DMS114 treated with DMSO at 0.1 percent for 48 hours (cell line): Measurements from ENCODE around the gene PCDHGB6.
"Not testable (repeated sequence)": the region's sequence is repeated elsewhere in the genome, so short reads cannot be mapped to it uniquely, and the experiment has no call there.

Experiments used
- DNase-seq: peaks from one replicate; lab custom pipeline; 2025; ENCODE audit not compliant: unreplicated experiment; lab: John Stamatoyannopoulos, UW

PCDHGB6 gene

GRCh38 chr5:141388661-141389060 lies 19.2 kb upstream of the PCDHGB6 start:
- no peak for DNase-seq

GRCh38 chr5:141389153-141390042 lies 18.4 kb upstream of the PCDHGB6 start:
- no peak for DNase-seq

GRCh38 chr5:141392429-141393198 lies 15.2 kb upstream of the PCDHGB6 start, which contains the start of gene PCDHGA8:
TSS of gene PCDHGA8 (plus strand) at chr5:141392633. CDS start at chr5:141392814, 181 bp downstream.
- DNase-seq, result no peak

- DNase-seq, result no peak
Observed at GRCh38 chr5:141393267-141393666, 14.6 kb upstream of the PCDHGB6 start.

GRCh38 chr5:141394401-141395187 lies 13.2 kb upstream of the PCDHGB6 start:
- DNase-seq, result not testable (repeated sequence)

- DNase-seq, result not testable (repeated sequence)
Observed at GRCh38 chr5:141397756-141398551, 9.9 kb upstream of the PCDHGB6 start, which contains the start of gene PCDHGB5. TSS of gene PCDHGB5 (plus strand) at chr5:141397947. CDS start at chr5:141398128, 181 bp downstream.

- no peak for DNase-seq
Observed at GRCh38 chr5:141398608-141399007, 9.2 kb upstream of the PCDHGB6 start.

- no peak for DNase-seq
Observed at GRCh38 chr5:141399555-141400258, 8.1 kb upstream of the PCDHGB6 start.

GRCh38 chr5:141402553-141403243 lies 5.1 kb upstream of the PCDHGB6 start, which contains the start of gene PCDHGA9:
TSS of gene PCDHGA9 (plus strand) at chr5:141402778. CDS start at chr5:141402953, 175 bp downstream.
- no peak for DNase-seq

GRCh38 chr5:141403387-141403786 lies 4.4 kb upstream of the PCDHGB6 start:
- no peak for DNase-seq

GRCh38 chr5:141409598-141410306 lies 1.9 kb downstream of the PCDHGB6 start:
- no peak for DNase-seq

GRCh38 chr5:141411575-141411974 lies 3.8 kb downstream of the PCDHGB6 start:
- no peak for DNase-seq

GRCh38 chr5:141412854-141413539 lies 5.2 kb downstream of the PCDHGB6 start, which contains the start of gene PCDHGA10:
TSS of gene PCDHGA10 (plus strand) at chr5:141412987. CDS start at chr5:141413176, 189 bp downstream.
- DNase-seq, result no peak

- DNase-seq, result no peak
Observed at GRCh38 chr5:141413540-141414069, 5.8 kb downstream of the PCDHGB6 start.

- not testable (repeated sequence) for DNase-seq
Observed at GRCh38 chr5:141414548-141415274, 6.9 kb downstream of the PCDHGB6 start.

- not testable (repeated sequence) for DNase-seq
Observed at GRCh38 chr5:141415275-141415618, 7.4 kb downstream of the PCDHGB6 start.
